GM18505 (cell line): ENCODE measurements around the gene GSC2.

Experiments
- ATAC-seq: cut with Tn5 transposase; IDR thresholded peaks from one replicate; pipeline ENCODE4 v1.9.1; 2021; ENCODE audit not compliant: unreplicated experiment
- POLR2A ChIP-seq: IDR thresholded peaks from 4 replicates; pipeline ENCODE4 v1.6.1; 2011; ENCODE audit warnings: borderline replicate concordance; ENCODE audit not compliant: insufficient read depth, insufficient read length; ENCODE audit errors: extremely low read depth

GSC2 gene

DNA sequence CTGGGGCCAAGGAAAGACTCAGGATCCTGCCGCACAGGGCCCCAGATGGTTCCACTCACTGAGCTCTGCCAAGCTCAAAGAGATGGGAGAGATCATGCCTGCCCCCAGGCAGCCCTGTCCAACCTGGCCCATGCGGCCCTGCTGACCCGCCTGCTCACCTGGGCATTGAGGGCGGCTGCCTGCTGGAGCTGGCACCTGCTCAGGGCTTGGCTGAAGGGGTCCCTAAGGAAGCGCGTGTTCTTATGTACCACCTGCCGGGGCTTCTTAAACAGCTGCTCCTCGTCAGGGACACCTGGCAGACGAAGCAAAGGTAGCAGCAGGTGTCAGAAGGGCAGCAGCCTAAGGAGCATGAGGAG lies 11.1 kb downstream of the GSC2 start:
- no peak for ATAC-seq
- no peak for TF ChIP-seq POLR2A

DNA sequence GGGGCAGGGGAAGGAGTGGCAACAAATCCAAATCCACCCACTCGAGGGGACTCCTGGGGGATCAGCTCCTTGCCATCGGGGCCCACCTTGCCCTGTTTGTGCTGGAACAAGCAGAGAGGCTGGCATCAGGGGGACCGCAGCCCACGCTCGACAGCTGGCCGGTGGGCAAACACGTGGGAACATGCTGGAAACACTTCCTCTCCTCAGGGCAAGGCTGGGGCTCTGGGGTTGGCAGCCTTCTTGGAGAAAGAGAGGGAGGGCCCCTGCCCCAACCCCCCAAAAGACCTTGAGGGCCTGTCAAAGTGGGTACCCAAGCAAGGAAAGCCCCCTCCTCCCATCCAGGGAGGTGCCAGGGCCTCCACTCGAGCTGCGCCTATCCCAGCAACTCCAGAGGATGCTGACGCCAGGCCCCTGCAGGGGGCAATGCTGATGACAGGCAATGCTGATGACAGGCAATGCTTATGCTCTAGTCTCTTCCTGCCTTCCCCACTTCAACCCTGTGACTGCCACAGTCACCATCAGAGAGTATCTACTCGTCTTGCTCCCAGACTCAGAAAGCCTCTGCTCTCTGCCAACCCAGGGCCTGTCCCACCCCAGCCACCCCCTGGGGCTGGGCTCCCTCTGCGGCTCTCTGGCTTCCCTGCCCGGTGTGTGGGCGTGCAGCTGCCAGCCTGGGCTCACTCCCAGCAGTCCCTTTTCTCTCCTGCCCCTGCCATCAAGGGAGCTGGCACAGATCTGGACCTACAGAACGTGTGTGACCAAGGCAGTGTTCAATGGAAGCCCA lies 11.7 kb downstream of the GSC2 start:
- TF ChIP-seq POLR2A, result no peak

GRCh38 chr22:19137384-19138216 lies 12.5 kb downstream of the GSC2 start:
- TF ChIP-seq POLR2A, result no peak
- no peak for ATAC-seq

More for the DNA sequence above, 11.7 kb downstream of the GSC2 start:
- no peak for ATAC-seq

DNA sequence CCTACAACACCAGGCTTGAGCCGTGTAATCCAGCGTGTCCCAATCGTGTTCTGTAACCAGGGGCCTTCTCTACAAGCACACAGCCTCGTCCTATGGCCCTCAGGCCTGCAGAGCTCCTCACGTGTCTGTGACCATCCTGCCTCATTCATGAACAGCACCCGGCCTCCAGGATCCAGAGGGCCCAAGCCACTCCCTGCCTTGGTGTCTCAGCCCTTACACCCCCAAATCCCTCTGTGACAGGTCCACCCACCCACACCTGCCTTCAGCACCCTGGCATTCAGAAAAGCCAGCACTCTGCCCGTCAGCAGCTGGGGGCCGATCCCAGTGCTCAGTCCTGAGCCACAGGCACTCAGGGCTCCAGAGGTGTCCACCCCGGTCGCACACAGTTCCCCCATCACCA lies 13.2 kb downstream of the GSC2 start:
- ATAC-seq, result no peak
- TF ChIP-seq POLR2A, result no peak

DNA sequence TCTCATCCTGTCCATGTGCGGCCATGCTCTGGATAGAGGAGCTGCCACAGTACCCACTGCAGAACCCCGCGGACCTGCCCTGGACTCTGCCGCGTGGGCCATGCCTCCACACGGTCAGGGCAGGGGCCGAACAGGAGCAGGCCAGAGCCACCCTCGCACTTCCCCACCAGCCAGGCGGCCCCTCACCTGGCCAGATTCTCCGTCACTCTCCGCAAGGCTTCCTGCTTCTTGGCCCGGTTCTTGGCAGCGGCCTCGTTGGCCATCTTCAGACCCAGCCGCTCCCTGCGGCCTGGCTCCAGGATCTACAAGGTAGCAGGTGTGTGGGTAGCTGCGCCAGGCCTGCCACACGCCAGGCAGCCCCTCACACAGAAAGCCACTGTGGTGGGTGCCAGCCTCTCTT lies 15.2 kb downstream of the GSC2 start:
- no peak for ATAC-seq
- no peak for TF ChIP-seq POLR2A

DNA sequence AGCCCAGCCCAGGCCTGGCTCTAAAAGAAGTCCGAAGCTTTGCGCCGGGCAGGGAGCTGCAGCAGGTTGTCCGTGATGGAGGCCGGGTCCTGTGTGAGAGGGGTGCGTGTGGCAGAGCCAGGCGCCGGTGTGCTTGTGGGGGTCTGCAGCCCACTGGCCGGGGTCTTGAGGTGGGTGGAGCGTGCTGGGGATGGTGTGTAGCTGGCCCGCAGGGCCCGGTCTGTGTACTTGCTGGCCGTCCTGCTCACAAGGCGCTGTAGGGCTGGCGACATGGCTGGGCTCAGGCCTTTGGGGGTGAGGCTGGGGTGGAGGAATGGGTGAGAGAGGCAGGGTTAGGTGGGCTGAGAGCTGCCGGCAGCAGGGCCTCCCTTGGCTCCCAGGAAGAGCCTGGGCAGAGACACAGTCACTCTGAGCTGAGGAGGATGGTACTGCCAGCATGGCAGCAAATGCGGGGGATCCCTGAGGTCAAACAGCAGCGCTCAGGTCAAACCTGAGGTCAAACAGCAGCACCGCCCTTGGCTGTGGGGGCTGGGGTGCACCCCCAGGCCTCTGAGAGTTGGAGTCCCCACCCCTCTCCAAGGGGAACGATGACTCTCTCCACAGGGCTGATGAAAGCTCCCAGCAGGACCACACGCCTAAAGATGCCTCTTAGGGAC lies 15.8 kb downstream of the GSC2 start:
- no peak for TF ChIP-seq POLR2A

DNA sequence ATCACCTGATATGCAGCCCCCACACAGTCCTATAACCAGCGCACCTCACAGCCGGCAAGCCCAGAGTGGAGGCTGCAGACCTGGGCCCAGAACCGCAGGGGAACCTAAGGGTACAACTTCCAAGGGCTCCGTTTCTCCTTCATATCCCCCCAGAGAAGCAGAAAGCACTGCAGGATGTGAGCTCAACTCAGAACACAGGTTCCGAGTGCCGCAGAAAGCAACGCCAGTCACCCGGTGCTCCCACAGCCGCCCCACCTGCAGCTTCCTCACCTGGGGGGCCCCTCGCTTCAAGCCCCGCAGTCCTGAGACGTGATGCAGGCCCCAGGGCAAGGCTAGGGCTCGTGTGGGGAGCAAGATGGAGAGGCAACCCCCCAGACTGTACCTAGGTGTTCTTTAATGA lies 16.5 kb downstream of the GSC2 start:
- no peak for ATAC-seq
- TF ChIP-seq POLR2A, result no peak

More for the DNA sequence above, 15.8 kb downstream of the GSC2 start:
- no peak for ATAC-seq

DNA sequence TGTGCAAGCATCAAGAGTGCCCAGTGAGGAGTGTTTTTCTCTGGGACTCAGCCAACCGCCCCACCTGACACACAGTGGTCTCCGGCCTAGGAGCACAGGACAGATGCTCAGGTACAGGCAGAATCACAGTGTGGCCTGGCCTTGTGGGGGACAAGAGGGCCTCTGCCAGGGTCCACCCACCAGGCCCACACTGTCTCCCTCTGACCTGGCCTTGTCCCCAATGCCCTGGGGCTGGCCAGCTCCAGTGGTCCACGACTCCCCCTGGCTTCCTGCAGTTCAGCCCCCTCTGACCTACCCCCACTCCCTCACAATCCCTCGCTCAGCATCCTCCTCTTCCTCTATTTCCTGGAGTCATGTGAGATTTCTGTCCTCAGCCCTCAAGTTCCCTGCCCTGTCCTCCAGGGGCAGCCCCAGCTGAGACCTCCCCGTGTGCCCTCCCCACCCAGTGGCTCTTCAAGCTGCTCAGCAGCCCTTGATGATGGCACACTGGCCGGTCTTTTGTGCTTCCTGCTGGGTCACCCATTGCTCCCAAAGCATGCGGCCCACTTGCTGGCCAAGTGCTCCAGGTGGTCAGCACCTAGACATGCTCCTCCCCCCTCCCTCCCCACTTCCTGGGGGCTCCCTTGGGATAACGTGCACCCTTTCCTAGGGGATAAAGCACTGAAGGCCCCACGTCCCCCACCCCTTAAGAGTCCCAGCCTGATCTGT lies 17.2 kb downstream of the GSC2 start:
- TF ChIP-seq POLR2A, result no peak
- ATAC-seq, result no peak

DNA sequence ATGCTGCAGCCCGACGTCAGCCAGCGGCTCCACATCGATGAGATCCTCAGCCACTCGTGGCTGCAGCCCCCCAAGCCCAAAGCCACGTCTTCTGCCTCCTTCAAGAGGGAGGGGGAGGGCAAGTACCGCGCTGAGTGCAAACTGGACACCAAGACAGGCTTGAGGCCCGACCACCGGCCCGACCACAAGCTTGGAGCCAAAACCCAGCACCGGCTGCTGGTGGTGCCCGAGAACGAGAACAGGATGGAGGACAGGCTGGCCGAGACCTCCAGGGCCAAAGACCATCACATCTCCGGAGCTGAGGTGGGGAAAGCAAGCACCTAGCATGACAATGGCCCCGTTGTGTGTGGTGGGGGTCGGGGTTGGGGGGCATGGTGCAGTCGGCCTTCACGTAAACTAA lies 17.9 kb downstream of the GSC2 start:
- no peak for ATAC-seq

GRCh38 chr22:19131685-19132015 lies 18.4 kb downstream of the GSC2 start:
- ATAC-seq, result no peak
- TF ChIP-seq POLR2A, result no peak

More for the DNA sequence above, 17.9 kb downstream of the GSC2 start:
- TF ChIP-seq POLR2A, result no peak

DNA sequence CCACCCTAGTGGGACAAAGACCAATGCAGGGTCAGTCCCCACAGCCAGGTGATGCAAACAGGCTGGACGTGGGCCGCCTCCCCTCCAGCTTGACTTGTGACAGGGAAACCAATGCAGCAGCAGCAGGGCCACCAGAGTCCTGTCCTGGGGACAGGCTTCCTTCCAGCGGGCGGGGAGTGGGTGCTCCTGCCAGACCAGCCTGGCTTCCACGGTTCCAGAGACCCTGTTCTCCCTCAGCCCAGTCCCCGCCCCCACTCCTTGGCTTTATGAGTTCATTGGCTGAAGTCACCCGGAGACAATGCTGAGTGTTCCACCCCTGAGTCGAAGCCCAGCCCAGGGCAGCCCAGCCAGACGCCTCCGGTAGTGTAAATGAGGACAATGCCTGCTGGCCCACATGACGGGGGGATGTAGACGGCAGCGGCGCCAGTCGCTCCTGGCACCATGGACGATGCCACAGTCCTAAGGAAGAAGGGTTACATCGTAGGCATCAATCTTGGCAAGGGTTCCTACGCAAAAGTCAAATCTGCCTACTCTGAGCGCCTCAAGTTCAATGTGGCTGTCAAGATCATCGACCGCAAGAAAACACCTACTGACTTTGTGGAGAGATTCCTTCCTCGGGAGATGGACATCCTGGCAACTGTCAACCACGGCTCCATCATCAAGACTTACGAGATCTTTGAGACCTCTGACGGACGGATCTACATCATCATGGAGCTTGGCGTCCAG lies 19.0 kb downstream of the GSC2 start, which contains the start of gene TSSK2:
Gene TSSK2, plus strand, starts transcription at position 350 of the 726 bp plus-strand sequence. Its CDS starts 92 bp downstream, at position 442.
- TF ChIP-seq POLR2A, result no peak
- ATAC-seq, result no peak

DNA sequence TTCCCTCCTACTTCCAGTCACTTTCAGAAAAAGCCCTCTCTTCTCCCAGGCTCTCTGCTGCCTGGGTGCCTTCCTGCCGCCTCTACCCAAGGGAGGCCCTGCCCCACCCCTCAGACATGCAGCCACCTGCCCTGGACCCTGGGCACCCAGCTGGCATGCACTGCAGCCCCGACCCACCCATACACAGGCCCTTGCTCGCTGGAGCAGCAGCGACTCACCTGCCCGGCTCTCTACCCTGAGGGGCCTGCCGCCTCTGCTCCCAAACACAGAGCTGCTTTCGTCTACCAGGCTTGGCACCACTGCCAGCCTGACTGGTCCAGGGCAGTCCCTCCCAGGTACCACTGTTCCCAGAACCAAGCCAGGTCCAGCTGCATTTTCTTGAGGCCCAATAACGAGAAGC lies 20.2 kb downstream of the GSC2 start:
- no peak for ATAC-seq
- TF ChIP-seq POLR2A, result no peak

- ATAC-seq, result no peak
- no peak for TF ChIP-seq POLR2A
These were observed 21.0 kb downstream of the GSC2 start for GRCh38 chr22:19128946-19129727.

GRCh38 chr22:19128009-19128401 lies 22.1 kb downstream of the GSC2 start:
- no peak for TF ChIP-seq POLR2A
- ATAC-seq, result no peak
